HG03060 (cell line): ENCODE measurements around the gene EDNRB.

ENCODE experiments used
- ATAC-seq: cut with Tn5 transposase; IDR thresholded peaks from one replicate; pipeline ENCODE4 v1.9.1; 2021; ENCODE audit warnings: low read depth, moderate number of reproducible peaks; ENCODE audit not compliant: unreplicated experiment

EDNRB gene

GRCh38 chr13:77898097-77898496 is 20.5 kb downstream of the EDNRB start:
- ATAC-seq = peak; percentile 100

GRCh38 chr13:77896977-77897376 is 21.7 kb downstream of the EDNRB start:
- no peak for ATAC-seq

GRCh38 chr13:77896536-77896935 is 22.1 kb downstream of the EDNRB start:
- no peak for ATAC-seq

- no peak for ATAC-seq
These were observed 23.9 kb downstream of the EDNRB start for GRCh38 chr13:77894743-77895142.

GRCh38 chr13:77893066-77893465 is 25.6 kb downstream of the EDNRB start:
- no peak for ATAC-seq

GRCh38 chr13:77892491-77892890 is 26.1 kb downstream of the EDNRB start:
- ATAC-seq = no peak

GRCh38 chr13:77891486-77891885 is 27.1 kb downstream of the EDNRB start:
- ATAC-seq = no peak

GRCh38 chr13:77891041-77891440 is 27.6 kb downstream of the EDNRB start:
- no peak for ATAC-seq

- ATAC-seq = no peak
These were observed 35.3 kb downstream of the EDNRB start for GRCh38 chr13:77883328-77883727.

- ATAC-seq = no peak
These were observed 40.4 kb downstream of the EDNRB start for GRCh38 chr13:77878190-77878589.

- no peak for ATAC-seq
These were observed 42.5 kb downstream of the EDNRB start for GRCh38 chr13:77876176-77876575.

- no peak for ATAC-seq
These were observed 44.2 kb downstream of the EDNRB start for GRCh38 chr13:77874406-77874805.

- no peak for ATAC-seq
These were observed 45.6 kb downstream of the EDNRB start for GRCh38 chr13:77872995-77873394.

- ATAC-seq = no peak
These were observed 47.0 kb downstream of the EDNRB start for GRCh38 chr13:77871596-77871995.

- no peak for ATAC-seq
These were observed 49.9 kb downstream of the EDNRB start for GRCh38 chr13:77868717-77869116.

- ATAC-seq = no peak
These were observed 51.7 kb downstream of the EDNRB start for GRCh38 chr13:77866971-77867370.

GRCh38 chr13:77865622-77866021 is 53.0 kb downstream of the EDNRB start:
- ATAC-seq = no peak

GRCh38 chr13:77863144-77863543 is 55.5 kb downstream of the EDNRB start:
- no peak for ATAC-seq

GRCh38 chr13:77861741-77862140 is 56.9 kb downstream of the EDNRB start:
- no peak for ATAC-seq

- no peak for ATAC-seq
These were observed 58.1 kb downstream of the EDNRB start for GRCh38 chr13:77860507-77860981.

GRCh38 chr13:77859450-77859849 is 59.2 kb downstream of the EDNRB start:
- no peak for ATAC-seq

GRCh38 chr13:77857531-77858209 is 61.0 kb downstream of the EDNRB start:
- no peak for ATAC-seq

GRCh38 chr13:77853703-77854102 is 64.9 kb downstream of the EDNRB start:
- no peak for ATAC-seq
